Activated CD4-positive, CD25-positive, alpha-beta regulatory T cell treated with anti-CD3 and anti-CD28 coated beads, Interleukin-2, amount 50 U/mL, for 16 hours (primary cell): ENCODE results near the gene ZDHHC11.
"Not testable (repeated sequence)": the region's sequence is repeated elsewhere in the genome, so short reads cannot be mapped to it uniquely, and the experiment has no call there.

Experiments
- DNase-seq: peaks from one replicate; pipeline ENCODE4 v3.0.0-alpha.2; 2020; ENCODE audit warnings: low read depth, low spot score

ZDHHC11 gene

GRCh38 chr5:845031-845675 lies 5.6 kb downstream of the ZDHHC11 start:
- not testable (repeated sequence) for DNase-seq

- DNase-seq: not testable (repeated sequence)
These were observed 6.4 kb downstream of the ZDHHC11 start for GRCh38 chr5:844426-844825.

GRCh38 chr5:843926-844325 lies 6.9 kb downstream of the ZDHHC11 start:
- DNase-seq: not testable (repeated sequence)

- not testable (repeated sequence) for DNase-seq
These were observed 7.4 kb downstream of the ZDHHC11 start for GRCh38 chr5:843371-843770.

- DNase-seq: not testable (repeated sequence)
These were observed 8.2 kb downstream of the ZDHHC11 start for GRCh38 chr5:842402-843221.

- DNase-seq: not testable (repeated sequence)
These were observed 9.0 kb downstream of the ZDHHC11 start for GRCh38 chr5:841531-842401.

GRCh38 chr5:840974-841435 lies 9.8 kb downstream of the ZDHHC11 start:
- not testable (repeated sequence) for DNase-seq

GRCh38 chr5:840118-840973 lies 10.4 kb downstream of the ZDHHC11 start:
- not testable (repeated sequence) for DNase-seq

GRCh38 chr5:838431-838851 lies 12.3 kb downstream of the ZDHHC11 start:
- not testable (repeated sequence) for DNase-seq

GRCh38 chr5:837621-838121 lies 13.1 kb downstream of the ZDHHC11 start:
- DNase-seq: not testable (repeated sequence)

GRCh38 chr5:835933-836612 lies 14.7 kb downstream of the ZDHHC11 start:
- not testable (repeated sequence) for DNase-seq

- not testable (repeated sequence) for DNase-seq
These were observed 16.8 kb downstream of the ZDHHC11 start for GRCh38 chr5:834013-834412.

- not testable (repeated sequence) for DNase-seq
These were observed 22.6 kb downstream of the ZDHHC11 start for GRCh38 chr5:828194-828593.

GRCh38 chr5:825544-825943 lies 25.2 kb downstream of the ZDHHC11 start:
- DNase-seq: not testable (repeated sequence)

- DNase-seq: no peak
These were observed 29.3 kb downstream of the ZDHHC11 start for GRCh38 chr5:821504-821903.

GRCh38 chr5:820245-820644 lies 30.5 kb downstream of the ZDHHC11 start:
- no peak for DNase-seq

- no peak for DNase-seq
These were observed 31.7 kb downstream of the ZDHHC11 start for GRCh38 chr5:819078-819477.

- DNase-seq: no peak
These were observed 34.6 kb downstream of the ZDHHC11 start for GRCh38 chr5:816176-816575.

GRCh38 chr5:815449-815848 lies 35.3 kb downstream of the ZDHHC11 start:
- no peak for DNase-seq

GRCh38 chr5:813575-813974 lies 37.2 kb downstream of the ZDHHC11 start:
- not testable (repeated sequence) for DNase-seq
